HepG2 (cell line): ENCODE results near the gene EFEMP2. TPM values are rescaled to one million over a fixed set of nuclear protein-coding genes. Genes with fewer than 3 reads are reported as not detected.

ENCODE experiments used
- CCDC6 ChIP-seq: sonication (generic); formaldehyde crosslinking; IDR thresholded peaks from 2 replicates; pipeline ENCODE4 v1.8.1; 2022; ENCODE audit warnings: mild to moderate bottlenecking, missing genetic modification reagents, moderate library complexity
- CENPX ChIP-seq: sonication (generic); formaldehyde crosslinking; IDR thresholded peaks from 2 replicates; pipeline ENCODE4 v1.9.0; 2021; ENCODE audit warnings: mild to moderate bottlenecking, missing genetic modification reagents, moderate library complexity
- FOXO1 ChIP-seq: sonication (generic); formaldehyde crosslinking; IDR thresholded peaks from 2 replicates; pipeline ENCODE4 v1.4.0; 2020; ENCODE audit warnings: missing genetic modification reagents
- HBP1 ChIP-seq: IDR thresholded peaks from 2 replicates; pipeline ENCODE4 v1.6.1; 2016; ENCODE audit warnings: low read depth, control low read depth
- HMG20B ChIP-seq: conservative IDR thresholded peaks from 2 replicates; pipeline ENCODE4 v1.6.1; 2016; ENCODE audit warnings: missing genetic modification reagents, missing compliant biosample characterization
- NR2F1 ChIP-seq, 2 experiments: fragments of 450-650 bp in 1 of 2; formaldehyde crosslinking in 1 of 2; IDR thresholded peaks; 2 replicates each; pipeline versions ENCODE4 v1.5.0 to v1.6.1; 2016 to 2020; ENCODE audit warnings: mild to moderate bottlenecking in 1 of 2, missing compliant biosample characterization in 1 of 2, missing genetic modification reagents in 1 of 2, moderate library complexity in 1 of 2
- STAT6 ChIP-seq: sonication (generic); formaldehyde crosslinking; IDR thresholded peaks from 2 replicates; pipeline ENCODE4 v1.4.0; 2020; ENCODE audit warnings: missing genetic modification reagents, mild to moderate bottlenecking, borderline replicate concordance
- TAF1 ChIP-seq: sonication (generic); formaldehyde crosslinking; IDR thresholded peaks from 2 replicates; pipeline ENCODE4 v1.4.0; 2020; ENCODE audit warnings: missing genetic modification reagents
- TFE3 ChIP-seq: IDR thresholded peaks from 2 replicates; pipeline ENCODE4 v1.6.1; 2016
- ZBTB38 ChIP-seq: sonication (generic); formaldehyde crosslinking; IDR thresholded peaks from 2 replicates; pipeline ENCODE4 v1.5.1; 2020; ENCODE audit warnings: mild to moderate bottlenecking, missing genetic modification reagents
- ZMYM2 ChIP-seq: sonication (generic); formaldehyde crosslinking; IDR thresholded peaks from 2 replicates; pipeline ENCODE4 v1.8.0; 2022; ENCODE audit warnings: mild to moderate bottlenecking, missing genetic modification reagents
- ZNF124 ChIP-seq: sonication (generic); formaldehyde crosslinking; IDR thresholded peaks from 2 replicates; pipeline ENCODE4 v1.4.0; 2020; ENCODE audit warnings: missing genetic modification reagents
- ZNF232 ChIP-seq: sonication (generic); formaldehyde crosslinking; IDR thresholded peaks from 2 replicates; pipeline ENCODE4 v1.4.0; 2020; ENCODE audit warnings: missing genetic modification reagents, borderline replicate concordance
- ZNF280B ChIP-seq: sonication (generic); formaldehyde crosslinking; IDR thresholded peaks from 2 replicates; pipeline ENCODE4 v1.5.0; 2020; ENCODE audit warnings: missing genetic modification reagents, mild to moderate bottlenecking, borderline replicate concordance
- ZNF430 ChIP-seq: sonication (generic); formaldehyde crosslinking; IDR thresholded peaks from 2 replicates; pipeline ENCODE4 v1.9.0; 2021; ENCODE audit warnings: mild to moderate bottlenecking, missing genetic modification reagents
- ZNF431 ChIP-seq: sonication (generic); formaldehyde crosslinking; IDR thresholded peaks from 2 replicates; pipeline ENCODE4 v1.9.0; 2022; ENCODE audit warnings: missing genetic modification reagents, low read depth, mild to moderate bottlenecking, borderline replicate concordance
- ZNF468 ChIP-seq: sonication (generic); formaldehyde crosslinking; IDR thresholded peaks from 2 replicates; pipeline ENCODE4 v1.8.0; 2022; ENCODE audit warnings: mild to moderate bottlenecking, moderate library complexity, missing genetic modification reagents
- ZNF562 ChIP-seq: sonication (generic); formaldehyde crosslinking; IDR thresholded peaks from 2 replicates; pipeline ENCODE4 v1.8.0; 2022; ENCODE audit warnings: missing genetic modification reagents, borderline replicate concordance
- ZNF674 ChIP-seq: sonication (generic); formaldehyde crosslinking; IDR thresholded peaks from 2 replicates; pipeline ENCODE4 v1.5.0; 2020; ENCODE audit warnings: low read depth, mild to moderate bottlenecking, missing genetic modification reagents
- ZNF776 ChIP-seq: sonication (generic); formaldehyde crosslinking; IDR thresholded peaks from 2 replicates; pipeline ENCODE4 v1.4.0; 2020; ENCODE audit warnings: mild to moderate bottlenecking, missing genetic modification reagents
- ZNF784 ChIP-seq: sonication (generic); formaldehyde crosslinking; IDR thresholded peaks from 2 replicates; pipeline ENCODE4 v1.5.1; 2020; ENCODE audit warnings: missing genetic modification reagents, mild to moderate bottlenecking, borderline replicate concordance
- ZNF883 ChIP-seq: sonication (generic); formaldehyde crosslinking; IDR thresholded peaks from 2 replicates; pipeline ENCODE4 v1.5.1; 2020; ENCODE audit warnings: mild to moderate bottlenecking, missing genetic modification reagents; ENCODE audit errors: not compliant biosample characterization
- polyA plus RNA-seq, 8 experiments: library from polyadenylated mRNA; depleted of rRNA in 3 of 8; stranded (reverse) in 7 of 8; unstranded in 1 of 8; fragments of >200 nt; fragmentation: Illumina TruSeq in 4 of 8; extraction: Trizol in 4 of 8; gene quantifications; 2 replicates each; pipeline versions ENCODE4 v1.2.1 to v1.2.3, GENCODE V29; 2011 to 2016; ENCODE audit warnings: low read depth in 4 of 8, missing spikeins in 1 of 8, mixed read lengths in 1 of 8; ENCODE audit not compliant: insufficient read depth in 1 of 8
- total RNA-seq, 5 experiments: library from RNA; depleted of rRNA; stranded (reverse); fragments of >200 nt; fragmentation: Illumina TruSeq; extraction: Trizol; gene quantifications; 2 replicates each; pipeline ENCODE4 v1.2.3, GENCODE V29; 2016; ENCODE audit warnings: low read depth in 1 of 5

EFEMP2 gene
- total and polyA plus RNA-seq, 2 of the 13 experiments (the other 11 are each of a cell fraction or from before 2014, with no cell fraction given), result 7.4 to 29.7 TPM

GRCh38 chr11:65859095-65859811, 13.3 kb downstream of the EFEMP2 start (continued):
- TF ChIP-seq STAT6 (CRISPR knock-in tag) (no peak), ZNF232 (CRISPR knock-in tag) (no peak), HMG20B (no peak), ZNF124 (CRISPR knock-in tag) (no peak), HBP1 (CRISPR knock-in tag) (no peak), ZNF674 (CRISPR knock-in tag) (no peak), TAF1 (CRISPR knock-in tag) (peak; percentile 66), FOXO1 (CRISPR knock-in tag) (no peak), ZNF430 (CRISPR knock-in tag) (no peak), TFE3 (no peak), ZMYM2 (CRISPR knock-in tag) (no peak), ZNF280B (CRISPR knock-in tag) (no peak), ZNF431 (CRISPR knock-in tag) (no peak), ZNF776 (no peak), ZBTB38 (CRISPR knock-in tag) (no peak), ZNF468 (CRISPR knock-in tag) (no peak), ZNF784 (CRISPR knock-in tag) (0 out of 2 replicates have a peak, but pooled peaks have one; percentile 23), CCDC6 (CRISPR knock-in tag) (0 out of 2 replicates have a peak, but pooled peaks have one; percentile 43), ZNF883 (CRISPR knock-in tag) (no peak), CENPX (CRISPR knock-in tag) (no peak), ZNF562 (no peak), NR2F1 (CRISPR knock-in tag; IDR thresholded peaks at IDR 0.05) (no peak)
